ENCODE measurements around the gene ZNG1B.
"Not testable (repeated sequence)": the region's sequence is repeated elsewhere in the genome, so short reads cannot be mapped to it uniquely, and the experiment has no call there.

The ZNG1B gene

GRCh38 chr2:113437508-113438465, at the start of gene ZNG1B:
ZNG1B (plus strand) TSS chr2:113437691; CDS start chr2:113437869, 178 bp downstream.
- CTCF ChIA-PET, H3K9me3 Mint-ChIP-seq, H3K27me3 Mint-ChIP-seq, H3K36me3 Mint-ChIP-seq: not testable (repeated sequence)
- DNase-seq = peak; percentile 85
- Mint-ChIP-seq H3K4me1 (peaks cover 13% of the 10 kb centered on the region), H3K27ac (peak within 1 kb of the TSS; percentile 82), H3K4me3 (peak within 1 kb of the TSS; percentile 81)

- Mint-ChIP-seq H3K36me3 (no peaks in the 10 kb centered on the region), H3K4me3 (peak overlapping the region; percentile 53), H3K27me3 (peaks cover 23% of the 10 kb centered on the region), H3K9me3 (no peaks in the 10 kb centered on the region), H3K27ac (peak overlapping the region; percentile 78), H3K4me1 (peaks cover 15% of the 10 kb centered on the region)
- DNase-seq = peak; percentile 63
- CTCF ChIA-PET = interaction anchor here (0.6 to 3.7 kb wide), 23 partner anchors 9 to 435 kb away, joined by 3 to 25 read pairs (median 5); no protein-coding TSS in a partner anchor
Measured at GRCh38 chr2:113390124-113390849, 47.2 kb upstream of the ZNG1B start.

- CTCF ChIA-PET = interaction anchor here (0.6 to 3.7 kb wide), 19 partner anchors 8 to 436 kb away, joined by 3 to 25 read pairs (median 5); no protein-coding TSS in a partner anchor
- Mint-ChIP-seq H3K4me1 (peaks cover 15% of the 10 kb centered on the region), H3K9me3 (no peaks in the 10 kb centered on the region), H3K36me3 (no peaks in the 10 kb centered on the region), H3K27ac (no peak overlapping the region), H3K27me3 (peaks cover 17% of the 10 kb centered on the region), H3K4me3 (no peak overlapping the region)
- no peak for DNase-seq
Measured at GRCh38 chr2:113391073-113391472, 46.4 kb upstream of the ZNG1B start.

- Mint-ChIP-seq H3K27ac (no peak overlapping the region), H3K27me3 (peaks cover 53% of the 10 kb centered on the region), H3K36me3 (no peaks in the 10 kb centered on the region), H3K4me3 (no peak overlapping the region), H3K4me1 (no peaks in the 10 kb centered on the region), H3K9me3 (peaks cover 2% of the 10 kb centered on the region)
- CTCF ChIA-PET = no interaction called here
- no peak for DNase-seq
Measured at GRCh38 chr2:113406114-113406513, 31.4 kb upstream of the ZNG1B start.

- no peak overlapping the region for H3K4me3 Mint-ChIP-seq
- DNase-seq = no peak
- H3K4me1 Mint-ChIP-seq = no peaks in the 10 kb centered on the region
- H3K27ac Mint-ChIP-seq = no peak overlapping the region
- H3K9me3 Mint-ChIP-seq = peaks cover under 1% of the 10 kb centered on the region
- H3K27me3 Mint-ChIP-seq = peaks cover 51% of the 10 kb centered on the region
- CTCF ChIA-PET = interaction anchor here (0.6 to 1.2 kb wide), 2 partner anchors 17 to 152 kb away, joined by 3 to 5 read pairs; no protein-coding TSS in a partner anchor
- H3K36me3 Mint-ChIP-seq = no peaks in the 10 kb centered on the region
Measured at GRCh38 chr2:113407446-113408099, 29.9 kb upstream of the ZNG1B start.

- H3K36me3 Mint-ChIP-seq, H3K4me1 Mint-ChIP-seq, DNase-seq, H3K9me3 Mint-ChIP-seq, H3K27ac Mint-ChIP-seq, CTCF ChIA-PET, H3K4me3 Mint-ChIP-seq: not testable (repeated sequence)
- H3K27me3 Mint-ChIP-seq = peaks cover 31% of the 10 kb centered on the region
Measured at GRCh38 chr2:113411725-113412352, 25.7 kb upstream of the ZNG1B start.

- H3K9me3 Mint-ChIP-seq, H3K27ac Mint-ChIP-seq, CTCF ChIA-PET, H3K36me3 Mint-ChIP-seq, H3K4me3 Mint-ChIP-seq, H3K4me1 Mint-ChIP-seq, DNase-seq: not testable (repeated sequence)
- peaks cover 22% of the 10 kb centered on the region for H3K27me3 Mint-ChIP-seq
Measured at GRCh38 chr2:113412774-113413173, 24.7 kb upstream of the ZNG1B start.

GRCh38 chr2:113431773-113432172, 5.7 kb upstream of the ZNG1B start:
- H3K36me3 Mint-ChIP-seq, H3K4me3 Mint-ChIP-seq, CTCF ChIA-PET, H3K9me3 Mint-ChIP-seq, H3K4me1 Mint-ChIP-seq, H3K27me3 Mint-ChIP-seq, DNase-seq: not testable (repeated sequence)
- H3K27ac Mint-ChIP-seq = peak overlapping the region; percentile 37

- H3K4me1 Mint-ChIP-seq, H3K27ac Mint-ChIP-seq, H3K27me3 Mint-ChIP-seq, H3K36me3 Mint-ChIP-seq, CTCF ChIA-PET, H3K4me3 Mint-ChIP-seq, DNase-seq, H3K9me3 Mint-ChIP-seq: not testable (repeated sequence)
Measured at GRCh38 chr2:113433468-113433867, 4.0 kb upstream of the ZNG1B start.

- H3K36me3 Mint-ChIP-seq, H3K9me3 Mint-ChIP-seq, DNase-seq, CTCF ChIA-PET, H3K27ac Mint-ChIP-seq, H3K27me3 Mint-ChIP-seq, H3K4me3 Mint-ChIP-seq, H3K4me1 Mint-ChIP-seq: not testable (repeated sequence)
Measured at GRCh38 chr2:113465770-113466169, 28.3 kb downstream of the ZNG1B start.

GRCh38 chr2:113476688-113477368, 39.3 kb downstream of the ZNG1B start:
- Mint-ChIP-seq H3K4me3 (peak overlapping the region; percentile 26), H3K27ac (peak overlapping the region; percentile 74), H3K4me1 (peaks cover 13% of the 10 kb centered on the region), H3K36me3 (peaks cover 17% of the 10 kb centered on the region)
- CTCF ChIA-PET, H3K27me3 Mint-ChIP-seq, H3K9me3 Mint-ChIP-seq, DNase-seq: not testable (repeated sequence)

GRCh38 chr2:113496527-113496926, 59.0 kb downstream of the ZNG1B start:
- CTCF ChIA-PET, H3K9me3 Mint-ChIP-seq, H3K4me3 Mint-ChIP-seq, H3K36me3 Mint-ChIP-seq, DNase-seq, H3K27ac Mint-ChIP-seq: not testable (repeated sequence)
- Mint-ChIP-seq H3K4me1 (peaks cover 13% of the 10 kb centered on the region), H3K27me3 (peaks cover 37% of the 10 kb centered on the region)

- H3K9me3 Mint-ChIP-seq, DNase-seq, CTCF ChIA-PET, H3K36me3 Mint-ChIP-seq: not testable (repeated sequence)
- peak within 1 kb of the TSS; percentile 49 for H3K27ac Mint-ChIP-seq
- H3K4me3 Mint-ChIP-seq = peak within 1 kb of the TSS; percentile 38
- peaks cover 23% of the 10 kb centered on the region for H3K4me1 Mint-ChIP-seq
- H3K27me3 Mint-ChIP-seq = peaks cover 55% of the 10 kb centered on the region
Measured at GRCh38 chr2:113498365-113498764, 60.9 kb downstream of the ZNG1B start, which contains the start of gene FOXD4L1. FOXD4L1 (plus strand) TSS chr2:113498665; CDS start chr2:113499257, 592 bp downstream.

Data from activated naive CD4-positive, alpha-beta T cell treated with anti-CD3 and anti-CD28 coated beads, Interleukin-2, amount 10 ng/mL, durations not matched to agents 7 days and 5 days (primary cell).